H4 (cell line): Measurements from ENCODE around the gene MLNR. TPM values are rescaled to one million over a fixed set of nuclear protein-coding genes. Genes with fewer than 3 reads are reported as not detected.

Source experiments
- total RNA-seq: library from RNA; depleted of rRNA; stranded (reverse); fragments of >200 nt; shearing (Covaris generic); gene quantifications from 2 replicates; pipeline ENCODE4 v1.2.3, GENCODE V29; 2014; rRNA removed

The MLNR gene
- total RNA-seq, 1 experiment from 2014 or later: not detected

Other genes starting within 250 kb of the MLNR start
- gene FNDC3A, start 244.4 kb upstream of the MLNR start, total RNA-seq: 10.4 and 16.6 TPM in 2 replicates
- 1.3 and 3.1 TPM in 2 replicates for gene CDADC1, start 27.6 kb downstream of the MLNR start, total RNA-seq
- 3.7 and 5.1 TPM in 2 replicates for gene CAB39L, start 223.7 kb downstream of the MLNR start, total RNA-seq
- gene SETDB2, start 223.9 kb downstream of the MLNR start, total RNA-seq: 6.6 and 6.7 TPM in 2 replicates